IMR-90 (cell line): ENCODE results near the gene TRPC4. TPM values are rescaled to one million over a fixed set of nuclear protein-coding genes. Genes with fewer than 3 reads are reported as not detected.

Source experiments
- ATAC-seq: fragments of 200-7000 bp; cut with Tn5 transposase; 2 replicates; pipeline ENCODE4 v1.9.1; 2020; ENCODE audit warnings: low read depth, mild to moderate bottlenecking, moderate library complexity
- BruUV-seq: library from RNA; stranded (reverse); fragments of 400-500 nt; replicated peaks from 2 replicates; lab custom pipeline; 2021; lab: Mats Ljungman, UMichigan
- CTCF ChIA-PET: fragments of 300-600 bp; formaldehyde crosslinking; extraction: SDS; loops from one replicate; lab custom pipeline; 2021; ENCODE audit warnings: antibody characterized with exemption; lab: Yijun Ruan, JAX
- POLR2A ChIA-PET: fragments of 300-600 bp; sonication (Branson Sonifier 250); formaldehyde crosslinking; loops from one replicate; lab custom pipeline; 2022; ENCODE audit warnings: antibody characterized with exemption; ENCODE audit not compliant: unreplicated experiment; lab: Charles Lee
- DNase-seq: peaks from one replicate; pipeline ENCODE4 v3.0.0; 2013
- H2AFZ ChIP-seq: replicated peaks from 2 replicates; pipeline ENCODE3; 2013; ENCODE audit warnings: low read length, mild to moderate bottlenecking; ENCODE audit not compliant: poor library complexity
- H2AK5ac ChIP-seq: 2 replicates; pipeline ENCODE4 v1.6.1; 2013; ENCODE audit warnings: low read depth, low read length, inconsistent platforms
- H2AK9ac ChIP-seq: replicated peaks from 2 replicates; pipeline ENCODE3; 2013; ENCODE audit warnings: mild to moderate bottlenecking, low read depth, low read length, moderate library complexity; ENCODE audit not compliant: poor library complexity
- H2BK120ac ChIP-seq: 2 replicates; pipeline ENCODE4 v1.6.1; 2013; ENCODE audit warnings: low read depth, low read length, inconsistent platforms
- H2BK15ac ChIP-seq: 3 replicates; pipeline ENCODE4 v1.6.1; 2013; ENCODE audit warnings: low read depth, low read length, inconsistent platforms
- H2BK20ac ChIP-seq: 2 replicates; pipeline ENCODE4 v1.6.1; 2013; ENCODE audit warnings: low read depth, mild to moderate bottlenecking, inconsistent platforms, low read length, moderate library complexity
- H2BK5ac ChIP-seq: 2 replicates; pipeline ENCODE4 v1.6.1; 2013; ENCODE audit warnings: mild to moderate bottlenecking, low read depth, low read length, inconsistent platforms; ENCODE audit not compliant: poor library complexity, severe bottlenecking
- H3K14ac ChIP-seq: replicated peaks from 2 replicates; pipeline ENCODE4 v1.6.1; 2013; ENCODE audit warnings: low read depth, low read length, inconsistent platforms
- H3K18ac ChIP-seq: 2 replicates; pipeline ENCODE4 v1.6.1; 2013; ENCODE audit warnings: low read depth, low read length, control low read depth
- H3K23ac ChIP-seq: 2 replicates; pipeline ENCODE4 v1.6.1; 2013; ENCODE audit warnings: low read depth, low read length, inconsistent platforms
- H3K27ac ChIP-seq: 2 replicates; pipeline ENCODE4 v1.5.1; 2013; ENCODE audit warnings: mild to moderate bottlenecking, control low read depth, low read length; ENCODE audit not compliant: insufficient read depth
- H3K27me3 ChIP-seq: 2 replicates; pipeline ENCODE4 v1.6.1; 2013; ENCODE audit warnings: low read length; ENCODE audit not compliant: control insufficient read depth, insufficient read depth
- H3K36me3 ChIP-seq: 2 replicates; pipeline ENCODE4 v1.6.1; 2013; ENCODE audit warnings: low read length, mixed read lengths; ENCODE audit not compliant: control insufficient read depth, insufficient read depth
- H3K4ac ChIP-seq: 2 replicates; pipeline ENCODE4 v1.6.1; 2013; ENCODE audit warnings: low read depth, low read length, inconsistent platforms
- H3K4me1 ChIP-seq: 2 replicates; pipeline ENCODE4 v1.6.1; 2013; ENCODE audit warnings: low read length, mixed read lengths; ENCODE audit not compliant: control insufficient read depth, insufficient read depth
- H3K4me2 ChIP-seq: 2 replicates; pipeline ENCODE4 v1.6.1; 2013; ENCODE audit warnings: low read depth, mild to moderate bottlenecking, control low read depth, low read length, moderate library complexity
- H3K4me3 ChIP-seq: 2 replicates; pipeline ENCODE4 v1.5.1; 2013; ENCODE audit warnings: low read depth, mild to moderate bottlenecking, control low read depth, low read length, moderate library complexity; ENCODE audit not compliant: insufficient read depth
- H3K56ac ChIP-seq: 2 replicates; pipeline ENCODE4 v1.6.1; 2013; ENCODE audit warnings: low read length, inconsistent platforms; ENCODE audit not compliant: insufficient read depth; ENCODE audit errors: extremely low read depth
- H3K79me1 ChIP-seq, 2 experiments: 2 replicates each; pipeline ENCODE4 v1.6.1; 2013; ENCODE audit warnings: low read length in 2 of 2, inconsistent platforms in 1 of 2, low read depth in 1 of 2
- H3K9ac ChIP-seq: 2 replicates; pipeline ENCODE4 v1.6.1; 2013; ENCODE audit warnings: low read depth, low read length, control low read depth
- H3K9me1 ChIP-seq: 2 replicates; pipeline ENCODE4 v1.6.1; 2013; ENCODE audit warnings: low read length, inconsistent platforms; ENCODE audit not compliant: insufficient read depth
- H3K9me3 ChIP-seq: 2 replicates; pipeline ENCODE4 v1.6.1; 2013; ENCODE audit warnings: low read length; ENCODE audit not compliant: control insufficient read depth, insufficient read depth
- H4K20me1 ChIP-seq: 2 replicates; pipeline ENCODE4 v1.6.1; 2013; ENCODE audit warnings: low read length, inconsistent platforms; ENCODE audit not compliant: insufficient read depth
- H4K5ac ChIP-seq: 2 replicates; pipeline ENCODE4 v1.6.1; 2013; ENCODE audit warnings: mild to moderate bottlenecking, low read depth, low read length, control low read depth
- H4K8ac ChIP-seq, 2 experiments: 2 replicates each; pipeline ENCODE4 v1.6.1; 2013; ENCODE audit warnings: low read depth in 2 of 2, low read length in 2 of 2, control low read depth in 1 of 2, inconsistent platforms in 1 of 2
- H4K91ac ChIP-seq: 2 replicates; pipeline ENCODE4 v1.6.1; 2013; ENCODE audit warnings: low read depth, low read length, inconsistent platforms; ENCODE audit not compliant: insufficient read depth
- BHLHE40 ChIP-seq: fragments of 150-350 bp; IDR thresholded peaks from 2 replicates; pipeline ENCODE4 v1.6.1; 2016; ENCODE audit warnings: mild to moderate bottlenecking, low read depth, low read length
- CHD1 ChIP-seq: IDR thresholded peaks from 2 replicates; pipeline ENCODE4 v1.6.1; 2012; ENCODE audit warnings: low read depth, low read length, improper control_type of control experiment
- FOS ChIP-seq: fragments of 150-350 bp; IDR thresholded peaks from 2 replicates; pipeline ENCODE4 v1.6.1; 2016; ENCODE audit warnings: low read depth, low read length
- RAD21 ChIP-seq: IDR thresholded peaks from 2 replicates; pipeline ENCODE4 v1.6.1; 2012; ENCODE audit warnings: low read length, improper control_type of control experiment
- WGBS, 2 experiments: methylation state at CpG; one replicate each; pipeline versions ENCODE4 v1.1.5 to v1.1.7; 2013; ENCODE audit warnings: missing lambda C conversion rate in 2 of 2; ENCODE audit not compliant: insufficient read length in 1 of 2; ENCODE audit errors: extremely low coverage in 2 of 2; 5-methylcytosine and 5-hydroxymethylcytosine counted together
- dilution Hi-C: fragments of 300-500 bp; cut with HindIII; formaldehyde crosslinking; loops from one replicate; pipeline ENCODE4 v1.14.3; 2018; ENCODE audit warnings: low sequenced_read_pairs; ENCODE audit not compliant: unreplicated experiment
- in situ Hi-C: fragments of 300-500 bp; cut with MboI; formaldehyde crosslinking; loops from 3 replicates; pipeline ENCODE4 v1.14.3; 2019; ENCODE audit warnings: low sequenced_read_pairs, inconsistent platforms, mixed read lengths
- intact Hi-C: fragments of 100-400 bp; cut with micrococcal nuclease; formaldehyde crosslinking; loops from 2 replicates; pipeline ENCODE4 v1.10.0; 2022
- polyA plus RNA-seq, 3 experiments: library from polyadenylated mRNA; depleted of rRNA; stranded (reverse); fragments of >200 nt; gene quantifications; 2 replicates each; pipeline ENCODE4 v1.2.3, GENCODE V29; 2012; ENCODE audit warnings: low replicate concordance in 1 of 3
- total RNA-seq: library from RNA; depleted of rRNA; stranded (reverse); fragments of >200 nt; gene quantifications from 2 replicates; pipeline ENCODE4 v1.2.3, GENCODE V29; 2012
- TF ChIP-seq, protein P1 (sequence below): fragments of 150-350 bp; IDR thresholded peaks from 2 replicates; pipeline ENCODE4 v1.6.1; 2017; ENCODE audit warnings: mild to moderate bottlenecking, antibody characterized with exemption, low read length, low read depth
- TF ChIP-seq, protein P2 (sequence below): fragments of 150-350 bp; IDR thresholded peaks from 2 replicates; pipeline ENCODE4 v1.6.1; 2016; ENCODE audit warnings: low read depth, mild to moderate bottlenecking, low read length, moderate library complexity, borderline replicate concordance

The TRPC4 gene
- total and polyA plus RNA-seq, 2 of the 4 experiments (the other 2 are of a cell fraction) = 1.9 to 5.2 TPM

DNA sequence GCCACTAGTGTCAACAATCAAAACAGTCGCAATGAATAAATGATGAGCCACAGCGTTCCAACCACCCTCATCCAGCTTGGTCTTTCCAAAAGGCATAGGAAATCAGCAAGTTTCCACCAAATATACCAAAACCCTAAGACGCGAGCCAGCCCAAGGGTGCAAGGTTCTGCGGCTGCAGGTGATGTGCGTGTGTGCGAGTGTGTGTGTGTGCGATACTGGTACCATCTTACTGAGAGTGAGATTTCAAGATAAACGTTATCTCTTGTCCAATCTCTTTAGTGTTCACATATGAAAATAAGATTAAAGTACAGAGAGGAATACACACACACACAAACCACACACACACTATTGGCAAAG is 895 bp upstream of the TRPC4 start:
- peaks cover 4% of the 10 kb centered on the region for H3K4me1 ChIP-seq
- H2BK15ac ChIP-seq = peak overlapping the region; percentile 78
- H3K4me2 ChIP-seq = peak overlapping the region; percentile 87
- peak overlapping the region; percentile 62 for H3K4ac ChIP-seq
- H4K91ac ChIP-seq = no peak overlapping the region; the same call in 1 of the 2 replicates
- ChIA-PET POLR2A (interaction anchor here (0.6 kb wide), 1 partner anchor 221 kb away, joined by 4 read pairs; no protein-coding TSS in a partner anchor), CTCF (interaction anchor here (1.7 to 1.8 kb wide), 2 partner anchors 37 to 229 kb away, joined by 3 to 6 read pairs; no protein-coding TSS in a partner anchor)
- TF ChIP-seq, protein P1, sequence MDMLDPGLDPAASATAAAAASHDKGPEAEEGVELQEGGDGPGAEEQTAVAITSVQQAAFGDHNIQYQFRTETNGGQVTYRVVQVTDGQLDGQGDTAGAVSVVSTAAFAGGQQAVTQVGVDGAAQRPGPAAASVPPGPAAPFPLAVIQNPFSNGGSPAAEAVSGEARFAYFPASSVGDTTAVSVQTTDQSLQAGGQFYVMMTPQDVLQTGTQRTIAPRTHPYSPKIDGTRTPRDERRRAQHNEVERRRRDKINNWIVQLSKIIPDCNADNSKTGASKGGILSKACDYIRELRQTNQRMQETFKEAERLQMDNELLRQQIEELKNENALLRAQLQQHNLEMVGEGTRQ = no peak
- no peak for TF ChIP-seq RAD21
- TF ChIP-seq FOS = no peak
- TF ChIP-seq, protein P2, sequence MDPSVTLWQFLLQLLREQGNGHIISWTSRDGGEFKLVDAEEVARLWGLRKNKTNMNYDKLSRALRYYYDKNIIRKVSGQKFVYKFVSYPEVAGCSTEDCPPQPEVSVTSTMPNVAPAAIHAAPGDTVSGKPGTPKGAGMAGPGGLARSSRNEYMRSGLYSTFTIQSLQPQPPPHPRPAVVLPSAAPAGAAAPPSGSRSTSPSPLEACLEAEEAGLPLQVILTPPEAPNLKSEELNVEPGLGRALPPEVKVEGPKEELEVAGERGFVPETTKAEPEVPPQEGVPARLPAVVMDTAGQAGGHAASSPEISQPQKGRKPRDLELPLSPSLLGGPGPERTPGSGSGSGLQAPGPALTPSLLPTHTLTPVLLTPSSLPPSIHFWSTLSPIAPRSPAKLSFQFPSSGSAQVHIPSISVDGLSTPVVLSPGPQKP = no peak
- TF ChIP-seq BHLHE40 = no peak
- TF ChIP-seq CHD1 = no peak
- in situ Hi-C loops (no loop called here), intact Hi-C loops (loop anchor here (1.0 to 5.0 kb wide), 4 partner anchors 93 to 478 kb away; partner anchors contain the start of gene UFM1), dilution Hi-C loops (no loop called here)
- no peaks in the 10 kb centered on the region for H3K36me3 ChIP-seq
- 0 out of 2 replicates have a peak overlapping the region, but pooled peaks have one; percentile 64 for H3K9ac ChIP-seq
- H3K4me3 ChIP-seq = peak overlapping the region; percentile 55
- H4K5ac ChIP-seq = peak overlapping the region; percentile 5; the same call in 1 of the 2 replicates
- H3K27ac ChIP-seq = no peak overlapping the region
- H3K79me1 ChIP-seq = peaks cover 0 to 6% of the 10 kb centered on the region in 2 experiments; a peak in 1 of 4 replicates
- no CpG with 5 or more reads among the region's 9 CpGs for WGBS, 2 experiments
- H2BK120ac ChIP-seq = peak overlapping the region; percentile 74
- no peaks in the 10 kb centered on the region for H3K9me3 ChIP-seq
- peak overlapping the region; percentile 40; the same call in 1 of the 2 replicates for H3K18ac ChIP-seq
- peak overlapping the region; percentile 69; the same call in 1 of the 2 replicates for H2BK20ac ChIP-seq
- ATAC-seq (no peak), DNase-seq (no peak)
- H3K14ac ChIP-seq = peak overlapping the region; percentile 71
- H3K9me1 ChIP-seq = peaks cover 6% of the 10 kb centered on the region
- no peak overlapping the region for H2BK5ac ChIP-seq
- H3K23ac ChIP-seq = peak overlapping the region; percentile 75; the same call in 1 of the 2 replicates
- no peak overlapping the region for H3K56ac ChIP-seq
- peak overlapping the region; percentile 94; the same call in 1 of the 2 replicates for H2AK5ac ChIP-seq
- no TSS peak for BruUV-seq
- H4K8ac ChIP-seq = peak overlapping the region; percentile 23 to 55; a peak in 1 of 4 replicates
- H4K20me1 ChIP-seq = no peaks in the 10 kb centered on the region
- no peaks in the 10 kb centered on the region for H3K27me3 ChIP-seq
- H2AK9ac ChIP-seq = peak overlapping the region; percentile 83
- peak overlapping the region; percentile 94 for H2AFZ ChIP-seq
